Uterus (tissue), 2 donors: ENCODE data around the gene TMEM131L.

Experiments
- CTCF ChIP-seq, 4 experiments: fragments of 200-600 bp in 2 of 4; fragments of 450-650 bp in 2 of 4; sonication (generic) in 2 of 4; IDR thresholded peaks; one replicate each; pipeline ENCODE4 v1.5.1; 2016 to 2019; ENCODE audit warnings: antibody characterized with exemption in 4 of 4, mild to moderate bottlenecking in 2 of 4, moderate library complexity in 1 of 4
- POLR2A ChIP-seq, 2 donors: fragments of 450-650 bp; IDR thresholded peaks; one replicate each; pipeline ENCODE4 v1.6.1; 2016; ENCODE audit warnings: antibody characterized with exemption in 2 of 2, mild to moderate bottlenecking in 1 of 2, moderate library complexity in 1 of 2

GRCh38 chr4:153679486-153679885 lies 213.3 kb downstream of the TMEM131L start:
- TF ChIP-seq POLR2A (IDR thresholded peaks at IDR 0.05) (no peak), CTCF (IDR thresholded peaks at IDR 0.05) (no peak)
